Panc1 (cell line): Measurements from ENCODE around the gene UBL4A.

Experiments
- CTCF ChIP-seq: fragments of 450-650 bp; IDR thresholded peaks from 2 replicates; pipeline ENCODE4 v1.5.1; 2017; ENCODE audit warnings: mild to moderate bottlenecking
- POLR2AphosphoS5 ChIP-seq: IDR thresholded peaks from 2 replicates; pipeline ENCODE4 v1.6.1; 2012; ENCODE audit warnings: mild to moderate bottlenecking, low read depth, low read length, moderate library complexity
- REST ChIP-seq, 2 experiments: IDR thresholded peaks; 2 replicates each; pipeline ENCODE4 v1.6.1; 2011 to 2012; ENCODE audit warnings: low read depth in 2 of 2, control low read depth in 1 of 2, low read length in 1 of 2, mild to moderate bottlenecking in 1 of 2, moderate library complexity in 1 of 2; ENCODE audit not compliant: insufficient read depth in 1 of 2
- SIN3A ChIP-seq: IDR thresholded peaks from 2 replicates; pipeline ENCODE4 v1.6.1; 2012; ENCODE audit warnings: low read depth, mild to moderate bottlenecking, low read length, moderate library complexity, borderline replicate concordance; ENCODE audit not compliant: insufficient read depth
- TCF7L2 ChIP-seq: IDR thresholded peaks from 2 replicates; pipeline ENCODE4 v1.6.1; 2011; ENCODE audit warnings: mild to moderate bottlenecking, low read depth, low read length, inconsistent platforms

GRCh38 chrX:154470914-154471568 is 15.4 kb downstream of the UBL4A start:
- TF ChIP-seq CTCF (no peak), POLR2AphosphoS5 (no peak), REST (IDR thresholded peaks at IDR 0.05; ENCODE audit: insufficient read depth in 1 of 2, low read depth in 2 of 2, low read length in 1 of 2) (no peak), SIN3A (no peak), TCF7L2 (no peak)
